Measurements from ENCODE around the gene PECR. TPM values are rescaled to one million over a fixed set of nuclear protein-coding genes. Genes with fewer than 3 reads are reported as not detected.
A peak's percentile ranks its signal among the peaks of the same experiment; 100 is the strongest.

Gene PECR
- total and polyA plus RNA-seq, 10 of the 15 experiments (the other 5 are each of a cell fraction or from before 2014, with no cell fraction given): 7.6 to 37.4 (median 25.7) TPM

GRCh38 chr2:216056739-216057138 lies 24.9 kb downstream of the PECR start:
- SMC1A ChIA-PET (ENCODE audit: uncharacterized antibody, unreplicated experiment): interaction anchor here (0.6 to 6.2 kb wide), 11 partner anchors 12 to 546 kb away, joined by 3 to 59 read pairs (median 5); partner anchors contain the start of genes PECR, TMEM169 and XRCC5
- ATAC-seq (peak; percentile 59), FAIRE-seq (no peak), DNase-seq (ENCODE audit: low read depth, low spot score) (peak; percentile 63)
- CTCF ChIA-PET: interaction anchor here (0.9 to 6.2 kb wide), 5 partner anchors 12 to 57 kb away, joined by 3 to 89 read pairs (median 4); no protein-coding TSS in a partner anchor
- intact Hi-C loops (cut with micrococcal nuclease; ENCODE audit: unreplicated experiment) (loop anchor here (1.0 to 2.0 kb wide), 3 partner anchors 22 to 57 kb away; partner anchors contain the start of genes PECR and TMEM169), in situ Hi-C loops (cut with MboI) (no loop called here)
- H3K36me3 ChIP-seq (ENCODE audit: control insufficient read depth in 2 of 2, insufficient read depth in 2 of 2, low read length in 1 of 2): 0 out of 4 replicates have a peak, but pooled peaks cover 0 to 6% of the 10 kb centered on the region in 2 experiments
- H3K9me3 ChIP-seq (replicated peaks; ENCODE audit: control insufficient read depth, insufficient read depth, low read length): no peaks in the 10 kb centered on the region; the same call in 2 of the 3 replicates
- POLR2A ChIA-PET: interaction anchor here (0.7 to 1.0 kb wide), 4 partner anchors 11 to 55 kb away, joined by 3 to 11 read pairs (median 3); no protein-coding TSS in a partner anchor
- no TSS peak for BruUV-seq (replicated peaks)
- WGBS (ENCODE audit: insufficient coverage, insufficient replicate concordance, low lambda C conversion rate, missing lambda C conversion rate): 0% methylated on average over 3 of the region's 3 CpGs
- no peaks in the 10 kb centered on the region for H3K27me3 ChIP-seq (replicated peaks in 1 of 2; ENCODE audit: control insufficient read depth in 2 of 2, insufficient read depth in 2 of 2, low read length in 1 of 2)
- no peaks in the 10 kb centered on the region for H4K20me1 ChIP-seq (ENCODE audit: control insufficient read depth, insufficient read depth)
- RAD21 ChIA-PET (ENCODE audit: unreplicated experiment): interaction anchor here (0.7 to 5.2 kb wide), 8 partner anchors 12 to 84 kb away, joined by 3 to 34 read pairs (median 5); partner anchors contain the start of genes PECR and TMEM169
- no peaks in the 10 kb centered on the region for H3K79me2 ChIP-seq (ENCODE audit: control insufficient read depth, insufficient read depth, low read length)
- H3K4me2 ChIP-seq (ENCODE audit: control insufficient read depth, insufficient read depth): peak overlapping the region; percentile 67
- peak overlapping the region; percentile 62; the same call in 1 of the 2 replicates for H3K4me3 ChIP-seq
- H2AFZ ChIP-seq (ENCODE audit: control insufficient read depth, low read depth, low read length): no peak overlapping the region; the same call in 1 of the 2 replicates
- H3K9ac ChIP-seq (ENCODE audit: control insufficient read depth, insufficient read depth, low read length): peak overlapping the region; percentile 54; the same call in 1 of the 2 replicates
- H3K4me1 ChIP-seq (ENCODE audit: control insufficient read depth, insufficient read depth, low read length): peaks cover 24% of the 10 kb centered on the region
- H3K27ac ChIP-seq (ENCODE audit: control insufficient read depth, insufficient read depth): peak overlapping the region; percentile 85
- TF ChIP-seq POLR2AphosphoS2 (IDR thresholded peaks at IDR 0.05; ENCODE audit: low read depth, low read length) (no peak), CREB1 (IDR thresholded peaks at IDR 0.05; ENCODE audit: low read depth) (0 out of 2 replicates have a peak, but pooled peaks have one; percentile 17), TCF3 (IDR thresholded peaks at IDR 0.05; ENCODE audit: borderline replicate concordance, insufficient read depth, low read depth, low read length) (no peak), MTA2 (IDR thresholded peaks at IDR 0.05; ENCODE audit: low read depth) (peak; percentile 39; the same call in 1 of the 2 replicates), RCOR1 (conservative IDR thresholded peaks at IDR 0.05; ENCODE audit: low read depth, low read length) (no peak), ETV6 (conservative IDR thresholded peaks at IDR 0.05 in 1 of 2, IDR thresholded peaks at IDR 0.05 in 1 of 2; ENCODE audit: borderline replicate concordance in 1 of 2, low read depth in 1 of 2) (peak in 1 of 2 experiments; percentile 49; a peak in 1 of 4 replicates), PML (IDR thresholded peaks at IDR 0.05; ENCODE audit: low read length) (no peak), ZBTB33 (IDR thresholded peaks at IDR 0.05) (no peak), NBN (IDR thresholded peaks at IDR 0.05) (0 out of 2 replicates have a peak, but pooled peaks have one; percentile 47), NKRF (conservative IDR thresholded peaks at IDR 0.05) (no peak), MYB (IDR thresholded peaks at IDR 0.05; ENCODE audit: borderline replicate concordance, low read depth, low read length) (no peak)
- TF ChIP-seq, protein P1, sequence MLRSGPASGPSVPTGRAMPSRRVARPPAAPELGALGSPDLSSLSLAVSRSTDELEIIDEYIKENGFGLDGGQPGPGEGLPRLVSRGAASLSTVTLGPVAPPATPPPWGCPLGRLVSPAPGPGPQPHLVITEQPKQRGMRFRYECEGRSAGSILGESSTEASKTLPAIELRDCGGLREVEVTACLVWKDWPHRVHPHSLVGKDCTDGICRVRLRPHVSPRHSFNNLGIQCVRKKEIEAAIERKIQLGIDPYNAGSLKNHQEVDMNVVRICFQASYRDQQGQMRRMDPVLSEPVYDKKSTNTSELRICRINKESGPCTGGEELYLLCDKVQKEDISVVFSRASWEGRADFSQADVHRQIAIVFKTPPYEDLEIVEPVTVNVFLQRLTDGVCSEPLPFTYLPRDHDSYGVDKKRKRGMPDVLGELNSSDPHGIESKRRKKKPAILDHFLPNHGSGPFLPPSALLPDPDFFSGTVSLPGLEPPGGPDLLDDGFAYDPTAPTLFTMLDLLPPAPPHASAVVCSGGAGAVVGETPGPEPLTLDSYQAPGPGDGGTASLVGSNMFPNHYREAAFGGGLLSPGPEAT (IDR thresholded peaks at IDR 0.05; ENCODE audit: low read depth): peak; percentile 51; the same call in 1 of the 2 replicates
- TF ChIP-seq, protein P2, sequence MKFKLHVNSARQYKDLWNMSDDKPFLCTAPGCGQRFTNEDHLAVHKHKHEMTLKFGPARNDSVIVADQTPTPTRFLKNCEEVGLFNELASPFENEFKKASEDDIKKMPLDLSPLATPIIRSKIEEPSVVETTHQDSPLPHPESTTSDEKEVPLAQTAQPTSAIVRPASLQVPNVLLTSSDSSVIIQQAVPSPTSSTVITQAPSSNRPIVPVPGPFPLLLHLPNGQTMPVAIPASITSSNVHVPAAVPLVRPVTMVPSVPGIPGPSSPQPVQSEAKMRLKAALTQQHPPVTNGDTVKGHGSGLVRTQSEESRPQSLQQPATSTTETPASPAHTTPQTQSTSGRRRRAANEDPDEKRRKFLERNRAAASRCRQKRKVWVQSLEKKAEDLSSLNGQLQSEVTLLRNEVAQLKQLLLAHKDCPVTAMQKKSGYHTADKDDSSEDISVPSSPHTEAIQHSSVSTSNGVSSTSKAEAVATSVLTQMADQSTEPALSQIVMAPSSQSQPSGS (IDR thresholded peaks at IDR 0.05; ENCODE audit: low read length): peak; percentile 79
- TF ChIP-seq, protein P3, sequence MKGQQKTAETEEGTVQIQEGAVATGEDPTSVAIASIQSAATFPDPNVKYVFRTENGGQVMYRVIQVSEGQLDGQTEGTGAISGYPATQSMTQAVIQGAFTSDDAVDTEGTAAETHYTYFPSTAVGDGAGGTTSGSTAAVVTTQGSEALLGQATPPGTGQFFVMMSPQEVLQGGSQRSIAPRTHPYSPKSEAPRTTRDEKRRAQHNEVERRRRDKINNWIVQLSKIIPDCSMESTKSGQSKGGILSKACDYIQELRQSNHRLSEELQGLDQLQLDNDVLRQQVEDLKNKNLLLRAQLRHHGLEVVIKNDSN (IDR thresholded peaks at IDR 0.05; ENCODE audit: borderline replicate concordance, extremely low read length, insufficient read depth, low read depth, low read length): no peak

Measured in GM12878 (cell line).